Measurements from ENCODE around the gene PTCHD1. TPM values are rescaled to one million over a fixed set of nuclear protein-coding genes. Genes with fewer than 3 reads are reported as not detected.

The PTCHD1 gene
- total and polyA plus RNA-seq, 2 of the 4 experiments (the other 2 are of a cell fraction), result not detected

DNA sequence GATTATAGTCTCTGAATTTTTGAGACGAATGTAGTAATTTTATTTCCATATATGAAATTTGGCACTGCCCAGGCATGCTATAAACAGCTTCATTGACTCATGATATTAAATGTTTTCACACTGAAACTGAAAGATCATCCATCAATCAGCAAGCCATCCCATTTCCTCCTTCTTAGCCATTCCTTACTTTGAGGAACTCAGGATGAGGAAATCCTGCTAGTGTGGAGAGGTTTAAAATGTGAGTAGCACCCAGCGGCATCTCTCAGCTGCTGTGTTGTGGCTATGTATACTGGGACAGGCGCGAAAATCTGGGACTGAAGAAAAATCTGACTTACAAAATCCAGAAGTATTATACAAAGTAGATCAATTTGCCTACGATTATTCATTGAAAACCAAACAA, 52.1 kb downstream of the PTCHD1 start:
- Histone ChIP-seq H3K9me1 (ENCODE audit: insufficient read depth, low read length) (no peaks in the 10 kb centered on the region), H3K4me2 (ENCODE audit: low read depth, low read length) (no peak overlapping the region), H3K14ac (replicated peaks; ENCODE audit: low read depth, low read length) (no peak overlapping the region), H4K20me1 (ENCODE audit: insufficient read depth, low read length) (no peaks in the 10 kb centered on the region), H2AK5ac (ENCODE audit: low read depth, low read length) (no peak overlapping the region), H2AFZ (replicated peaks; ENCODE audit: low read length, poor library complexity) (no peak overlapping the region), H3K27ac (ENCODE audit: insufficient read depth, low read length) (no peak overlapping the region), H4K8ac (ENCODE audit: low read depth in 2 of 2, low read length in 2 of 2) (no peak overlapping the region), H3K36me3 (ENCODE audit: control insufficient read depth, insufficient read depth, low read length) (no peaks in the 10 kb centered on the region), H3K4me1 (ENCODE audit: control insufficient read depth, insufficient read depth, low read length) (no peaks in the 10 kb centered on the region), H3K18ac (ENCODE audit: low read depth, low read length) (no peak overlapping the region), H2BK120ac (ENCODE audit: low read depth, low read length) (no peak overlapping the region), H3K56ac (ENCODE audit: extremely low read depth, insufficient read depth, low read length) (no peak overlapping the region), H3K9me3 (ENCODE audit: control insufficient read depth, insufficient read depth, low read length) (no peaks in the 10 kb centered on the region), H3K4ac (ENCODE audit: low read depth, low read length) (no peak overlapping the region), H2BK5ac (ENCODE audit: low read depth, low read length, poor library complexity, severe bottlenecking) (no peak overlapping the region), H2BK20ac (ENCODE audit: low read depth, low read length) (no peak overlapping the region), H4K5ac (ENCODE audit: low read depth, low read length) (no peak overlapping the region), H2AK9ac (replicated peaks; ENCODE audit: low read depth, low read length, poor library complexity) (no peak overlapping the region), H2BK15ac (ENCODE audit: low read depth, low read length) (no peak overlapping the region), H3K79me1 (ENCODE audit: low read depth in 1 of 2, low read length in 2 of 2) (no peaks in the 10 kb centered on the region), H3K9ac (ENCODE audit: low read depth, low read length) (no peak overlapping the region), H4K91ac (ENCODE audit: insufficient read depth, low read depth, low read length) (no peak overlapping the region), H3K27me3 (ENCODE audit: control insufficient read depth, insufficient read depth, low read length) (no peaks in the 10 kb centered on the region), H3K4me3 (ENCODE audit: insufficient read depth, low read depth, low read length) (no peak overlapping the region), H3K23ac (ENCODE audit: low read depth, low read length) (no peak overlapping the region)
- no peak for ATAC-seq (ENCODE audit: low read depth)
- no TSS peak for BruUV-seq (replicated peaks)
- dilution Hi-C loops (cut with HindIII; ENCODE audit: low sequenced_read_pairs, unreplicated experiment), result no loop called here
- DNase-seq, result no peak
- TF ChIP-seq NFE2L2 (IDR thresholded peaks at IDR 0.05; ENCODE audit: low read depth, low read length) (no peak), SMC3 (IDR thresholded peaks at IDR 0.05; ENCODE audit: low read depth, low read length) (no peak), RAD21 (IDR thresholded peaks at IDR 0.05; ENCODE audit: low read length) (no peak), FOS (IDR thresholded peaks at IDR 0.05; ENCODE audit: low read depth, low read length) (no peak), CEBPB (IDR thresholded peaks at IDR 0.05; ENCODE audit: low read depth, low read length) (no peak), BHLHE40 (IDR thresholded peaks at IDR 0.05; ENCODE audit: low read depth, low read length) (no peak)
- POLR2A ChIA-PET (ENCODE audit: unreplicated experiment), result no interaction called here
- in situ Hi-C loops (cut with MboI; ENCODE audit: low sequenced_read_pairs), result no loop called here
- no CpG with 5 or more reads among the region's 5 CpGs for WGBS, 2 experiments (ENCODE audit: extremely low coverage in 2 of 2, insufficient read length in 1 of 2)
- intact Hi-C loops (cut with micrococcal nuclease), result no loop called here
- CTCF ChIA-PET, result no interaction called here
